WTC11 (cell line): ENCODE results near the gene EP400. TPM values are rescaled to one million over a fixed set of nuclear protein-coding genes. Genes with fewer than 3 reads are reported as not detected.

Source experiments
- ATAC-seq: fragments of 200-7000 bp; cut with Tn5 transposase; 2 replicates; pipeline ENCODE4 v1.10.0; 2021; ENCODE audit warnings: mild to moderate bottlenecking, moderate library complexity
- CTCF ChIA-PET: fragments of 300-600 bp; sonication (Branson Sonifier 250); formaldehyde crosslinking; loops from one replicate; lab custom pipeline; 2021; ENCODE audit warnings: antibody characterized with exemption; lab: Charles Lee
- POLR2A ChIA-PET: fragments of 350-600 bp; sonication (Branson Sonifier 250); formaldehyde crosslinking; loops from one replicate; lab custom pipeline; 2021; ENCODE audit warnings: antibody characterized with exemption; lab: Charles Lee
- DNase-seq: peaks from one replicate; pipeline ENCODE4 v3.0.0; 2021; ENCODE audit warnings: low spot score
- H3K27ac Mint-ChIP-seq: 2 replicates; pipeline ENCODE4 v1.8.0; 2021; ENCODE audit warnings: mixed read lengths
- H3K27me3 Mint-ChIP-seq: 2 replicates; pipeline ENCODE4 v1.8.0; 2021; ENCODE audit warnings: low read depth, mild to moderate bottlenecking, moderate library complexity, mixed read lengths
- H3K36me3 Mint-ChIP-seq: 2 replicates; pipeline ENCODE4 v1.8.0; 2021; ENCODE audit warnings: mixed read lengths
- H3K4me1 Mint-ChIP-seq: 2 replicates; pipeline ENCODE4 v1.8.0; 2022; ENCODE audit warnings: mixed read lengths
- H3K4me3 Mint-ChIP-seq: 2 replicates; pipeline ENCODE4 v1.8.0; 2021; ENCODE audit warnings: mild to moderate bottlenecking, moderate library complexity, mixed read lengths
- H3K9me3 Mint-ChIP-seq: 2 replicates; pipeline ENCODE4 v1.8.0; 2021; ENCODE audit warnings: mixed read lengths
- ATF6 ChIP-seq: sonication (generic); formaldehyde crosslinking; IDR thresholded peaks from 2 replicates; pipeline ENCODE4 v1.8.1; 2023; ENCODE audit warnings: mild to moderate bottlenecking, missing genetic modification reagents
- FOXJ3 ChIP-seq: sonication (generic); formaldehyde crosslinking; IDR thresholded peaks from 2 replicates; pipeline ENCODE4 v1.9.0; 2021; ENCODE audit warnings: missing genetic modification reagents, mild to moderate bottlenecking, borderline replicate concordance
- FOXP1 ChIP-seq: sonication (generic); formaldehyde crosslinking; IDR thresholded peaks from 2 replicates; pipeline ENCODE4 v1.8.0; 2022; ENCODE audit warnings: missing genetic modification reagents, mild to moderate bottlenecking, moderate library complexity, borderline replicate concordance
- IRF1 ChIP-seq: sonication (generic); formaldehyde crosslinking; IDR thresholded peaks from 2 replicates; pipeline ENCODE4 v1.8.0; 2023; ENCODE audit warnings: missing genetic modification reagents
- NFATC4 ChIP-seq: fragments of 250-450 bp; sonication (Bioruptor Pico); IDR thresholded peaks from 2 replicates; pipeline ENCODE4 v1.9.0; 2021; ENCODE audit warnings: mild to moderate bottlenecking
- PRDM15 ChIP-seq: sonication (generic); formaldehyde crosslinking; IDR thresholded peaks from 2 replicates; pipeline ENCODE4 v1.8.0; 2022; ENCODE audit warnings: missing genetic modification reagents
- PREB ChIP-seq: sonication (generic); formaldehyde crosslinking; IDR thresholded peaks from 2 replicates; pipeline ENCODE4 v1.8.1; 2022; ENCODE audit warnings: mild to moderate bottlenecking, missing genetic modification reagents, moderate library complexity, borderline replicate concordance
- PRRX2 ChIP-seq: fragments of 250-450 bp; sonication (Bioruptor Pico); IDR thresholded peaks from 2 replicates; pipeline ENCODE4 v1.8.0; 2021; ENCODE audit warnings: mild to moderate bottlenecking
- ZBTB43 ChIP-seq: sonication (generic); formaldehyde crosslinking; IDR thresholded peaks from 2 replicates; pipeline ENCODE4 v1.8.1; 2023; ENCODE audit warnings: mild to moderate bottlenecking, missing genetic modification reagents
- ZNF263 ChIP-seq: sonication (generic); formaldehyde crosslinking; IDR thresholded peaks from 2 replicates; pipeline ENCODE4 v1.8.1; 2022; ENCODE audit warnings: low read depth, mild to moderate bottlenecking, moderate library complexity, missing genetic modification reagents
- ZNF281 ChIP-seq: sonication (generic); formaldehyde crosslinking; IDR thresholded peaks from 2 replicates; pipeline ENCODE4 v1.8.0; 2023; ENCODE audit warnings: mild to moderate bottlenecking, missing genetic modification reagents
- ZNF396 ChIP-seq: fragments of 250-450 bp; sonication (Bioruptor Pico); IDR thresholded peaks from 2 replicates; pipeline ENCODE4 v1.8.0; 2021; ENCODE audit warnings: mild to moderate bottlenecking, moderate library complexity, borderline replicate concordance
- ZNF423 ChIP-seq: fragments of 250-450 bp; sonication (Bioruptor Pico); IDR thresholded peaks from 2 replicates; pipeline ENCODE4 v2.1.2; 2022; ENCODE audit warnings: mild to moderate bottlenecking, moderate library complexity
- ZNF512 ChIP-seq: sonication (generic); formaldehyde crosslinking; IDR thresholded peaks from 2 replicates; pipeline ENCODE4 v1.8.1; 2022; ENCODE audit warnings: missing genetic modification reagents, borderline replicate concordance
- total RNA-seq: library from RNA; stranded (reverse); gene quantifications from 3 replicates; pipeline ENCODE4 v1.2.3, GENCODE V29; 2021

Gene EP400
- total RNA-seq, 1 experiment from 2014 or later = 75.8 TPM

GRCh38 chr12:132026061-132026795 lies 76.5 kb downstream of the EP400 start:
- no peak overlapping the region for H3K27ac Mint-ChIP-seq
- no peak overlapping the region for H3K4me3 Mint-ChIP-seq
- POLR2A ChIA-PET = no interaction called here
- no peaks in the 10 kb centered on the region for H3K27me3 Mint-ChIP-seq
- DNase-seq = no peak
- H3K9me3 Mint-ChIP-seq = no peaks in the 10 kb centered on the region
- H3K4me1 Mint-ChIP-seq = no peaks in the 10 kb centered on the region
- TF ChIP-seq PREB (CRISPR knock-in tag) (no peak), ZNF396 (CRISPR knock-in tag) (no peak), ZNF423 (CRISPR knock-in tag) (no peak), IRF1 (no peak)
- CTCF ChIA-PET = no interaction called here
- ATAC-seq = no peak
- peaks cover 79% of the 10 kb centered on the region for H3K36me3 Mint-ChIP-seq

- no peak for ATAC-seq
- Mint-ChIP-seq H3K36me3 (peaks cover 76% of the 10 kb centered on the region), H3K4me3 (no peak overlapping the region), H3K27me3 (no peaks in the 10 kb centered on the region), H3K27ac (no peak overlapping the region; the same call in 1 of the 2 replicates), H3K4me1 (no peaks in the 10 kb centered on the region), H3K9me3 (no peaks in the 10 kb centered on the region)
- ChIA-PET POLR2A (no interaction called here), CTCF (no interaction called here)
- no peak for DNase-seq
- TF ChIP-seq FOXP1 (no peak), PRRX2 (CRISPR knock-in tag) (no peak), ZBTB43 (CRISPR knock-in tag) (no peak), FOXJ3 (no peak), ZNF263 (CRISPR knock-in tag) (no peak), NFATC4 (CRISPR knock-in tag) (no peak), ATF6 (CRISPR knock-in tag) (no peak), ZNF512 (CRISPR knock-in tag) (no peak), ZNF281 (CRISPR knock-in tag) (no peak), PRDM15 (CRISPR knock-in tag) (no peak)
Observed at GRCh38 chr12:132026796-132027500, 77.2 kb downstream of the EP400 start.
